HepG2 (cell line): ENCODE data around the gene POFUT2. TPM values are rescaled to one million over a fixed set of nuclear protein-coding genes. Genes with fewer than 3 reads are reported as not detected.
A peak's percentile ranks its signal among the peaks of the same experiment; 100 is the strongest.

ENCODE experiments used
- FOXA1 ChIP-seq, 2 experiments: fragments of 450-650 bp in 1 of 2; sonication (generic) in 1 of 2; formaldehyde crosslinking in 1 of 2; IDR thresholded peaks; 2 replicates each; pipeline versions ENCODE4 v1.4.0 to v1.6.1; 2016 to 2020; ENCODE audit warnings: missing genetic modification reagents in 1 of 2
- HHEX ChIP-seq: IDR thresholded peaks from 2 replicates; pipeline ENCODE4 v1.6.1; 2016; ENCODE audit warnings: control low read depth
- MAX ChIP-seq: IDR thresholded peaks from 2 replicates; pipeline ENCODE4 v1.6.1; 2012; ENCODE audit warnings: inconsistent platforms
- MTA1 ChIP-seq: sonication (generic); formaldehyde crosslinking; IDR thresholded peaks from 2 replicates; pipeline ENCODE4 v1.4.0; 2020; ENCODE audit warnings: missing genetic modification reagents, mild to moderate bottlenecking, borderline replicate concordance
- NR2C2 ChIP-seq: sonication (generic); formaldehyde crosslinking; IDR thresholded peaks from 2 replicates; pipeline ENCODE4 v1.4.0; 2020; ENCODE audit warnings: missing genetic modification reagents, mild to moderate bottlenecking, moderate library complexity, borderline replicate concordance
- NR2F2 ChIP-seq: IDR thresholded peaks from 2 replicates; pipeline ENCODE4 v1.6.1; 2012; ENCODE audit warnings: low read depth, inconsistent platforms, borderline replicate concordance
- PAWR ChIP-seq: sonication (generic); formaldehyde crosslinking; IDR thresholded peaks from 2 replicates; pipeline ENCODE4 v1.4.0; 2020; ENCODE audit warnings: missing genetic modification reagents, mild to moderate bottlenecking, borderline replicate concordance
- THAP7 ChIP-seq: sonication (generic); formaldehyde crosslinking; IDR thresholded peaks from 2 replicates; pipeline ENCODE4 v1.8.1; 2023; ENCODE audit warnings: mild to moderate bottlenecking, missing genetic modification reagents
- ZNF350 ChIP-seq: sonication (generic); formaldehyde crosslinking; IDR thresholded peaks from 2 replicates; pipeline ENCODE4 v1.4.0; 2020; ENCODE audit warnings: mild to moderate bottlenecking, low read depth, missing genetic modification reagents, borderline replicate concordance
- ZNF446 ChIP-seq: sonication (generic); formaldehyde crosslinking; IDR thresholded peaks from 2 replicates; pipeline ENCODE4 v1.5.0; 2020; ENCODE audit warnings: mild to moderate bottlenecking, missing genetic modification reagents
- ZNF607 ChIP-seq: sonication (generic); formaldehyde crosslinking; IDR thresholded peaks from 2 replicates; pipeline ENCODE4 v1.5.1; 2020; ENCODE audit warnings: missing genetic modification reagents, mild to moderate bottlenecking, borderline replicate concordance
- polyA plus RNA-seq, 8 experiments: library from polyadenylated mRNA; depleted of rRNA in 3 of 8; stranded (reverse) in 7 of 8; unstranded in 1 of 8; fragments of >200 nt; fragmentation: Illumina TruSeq in 4 of 8; extraction: Trizol in 4 of 8; gene quantifications; 2 replicates each; pipeline versions ENCODE4 v1.2.1 to v1.2.3, GENCODE V29; 2011 to 2016; ENCODE audit warnings: low read depth in 4 of 8, missing spikeins in 1 of 8, mixed read lengths in 1 of 8; ENCODE audit not compliant: insufficient read depth in 1 of 8
- total RNA-seq, 5 experiments: library from RNA; depleted of rRNA; stranded (reverse); fragments of >200 nt; fragmentation: Illumina TruSeq; extraction: Trizol; gene quantifications; 2 replicates each; pipeline ENCODE4 v1.2.3, GENCODE V29; 2016; ENCODE audit warnings: low read depth in 1 of 5
- TF ChIP-seq, protein P1 (sequence below): sonication (generic); formaldehyde crosslinking; IDR thresholded peaks from 2 replicates; pipeline ENCODE4 v1.5.0; 2020; ENCODE audit warnings: mild to moderate bottlenecking, missing genetic modification reagents, borderline replicate concordance
- TF ChIP-seq, protein P2 (sequence below): IDR thresholded peaks from 2 replicates; pipeline ENCODE4 v1.6.1; 2016; ENCODE audit warnings: missing genetic modification reagents, missing compliant biosample characterization
- TF ChIP-seq, protein P3 (sequence below), 2 experiments: fragments of 450-650 bp in 1 of 2; sonication (generic) in 1 of 2; formaldehyde crosslinking in 1 of 2; IDR thresholded peaks; 2 replicates each; pipeline versions ENCODE4 v1.6.1 to v1.8.0; 2016 to 2022; ENCODE audit warnings: antibody characterized with exemption in 1 of 2, mild to moderate bottlenecking in 1 of 2, missing genetic modification reagents in 1 of 2

Gene POFUT2
- total and polyA plus RNA-seq, 2 of the 13 experiments (the other 11 are each of a cell fraction or from before 2014, with no cell fraction given) = 22.8 to 24.0 TPM

DNA sequence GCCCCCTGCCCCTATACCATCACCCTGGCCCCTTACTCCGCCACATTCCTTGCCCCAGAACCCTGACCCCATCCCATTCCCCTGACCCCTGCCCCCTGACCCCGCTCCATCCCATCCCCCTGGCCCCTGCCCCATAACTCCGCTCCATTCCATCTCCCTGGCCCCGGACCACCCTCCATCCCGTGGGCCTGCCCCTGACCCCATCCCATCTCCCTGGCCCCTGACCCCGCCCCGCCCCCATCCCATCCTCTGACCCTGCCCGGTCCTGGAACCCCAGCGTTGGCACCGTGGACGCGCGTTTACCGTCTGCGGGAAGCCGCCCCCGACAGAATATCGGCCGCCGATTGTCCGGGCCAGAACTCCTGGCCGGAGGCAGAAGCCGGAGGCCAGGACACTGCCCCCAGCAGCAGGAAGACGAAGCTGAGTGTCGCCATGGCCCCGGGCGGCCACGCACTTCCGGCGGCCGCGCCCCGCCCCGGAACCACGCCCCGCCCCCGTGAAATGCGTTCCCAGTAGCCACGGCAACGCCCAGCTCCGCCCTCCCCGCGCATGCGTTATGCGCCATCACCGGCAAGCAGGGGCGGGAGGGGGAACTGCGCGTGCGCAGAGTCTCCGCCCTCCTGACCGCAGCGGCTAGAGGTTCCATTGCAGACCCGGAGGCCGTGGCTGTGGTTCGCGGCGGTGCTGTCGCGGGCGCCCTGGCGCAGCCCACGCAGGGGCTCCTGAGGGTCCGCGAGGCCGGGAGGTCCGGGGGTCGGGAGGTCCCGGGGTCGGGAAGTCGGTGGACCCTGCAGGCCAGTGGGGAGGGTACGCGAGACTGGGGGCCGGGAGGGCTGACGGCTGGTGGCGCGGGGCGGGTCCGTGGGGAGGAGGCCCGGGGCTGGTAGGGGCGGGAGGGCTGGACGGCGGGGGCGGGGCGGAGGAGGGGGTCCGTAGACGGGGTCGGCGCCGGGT, at the start of gene POFUT2 (continued):
- TF ChIP-seq, protein P1, sequence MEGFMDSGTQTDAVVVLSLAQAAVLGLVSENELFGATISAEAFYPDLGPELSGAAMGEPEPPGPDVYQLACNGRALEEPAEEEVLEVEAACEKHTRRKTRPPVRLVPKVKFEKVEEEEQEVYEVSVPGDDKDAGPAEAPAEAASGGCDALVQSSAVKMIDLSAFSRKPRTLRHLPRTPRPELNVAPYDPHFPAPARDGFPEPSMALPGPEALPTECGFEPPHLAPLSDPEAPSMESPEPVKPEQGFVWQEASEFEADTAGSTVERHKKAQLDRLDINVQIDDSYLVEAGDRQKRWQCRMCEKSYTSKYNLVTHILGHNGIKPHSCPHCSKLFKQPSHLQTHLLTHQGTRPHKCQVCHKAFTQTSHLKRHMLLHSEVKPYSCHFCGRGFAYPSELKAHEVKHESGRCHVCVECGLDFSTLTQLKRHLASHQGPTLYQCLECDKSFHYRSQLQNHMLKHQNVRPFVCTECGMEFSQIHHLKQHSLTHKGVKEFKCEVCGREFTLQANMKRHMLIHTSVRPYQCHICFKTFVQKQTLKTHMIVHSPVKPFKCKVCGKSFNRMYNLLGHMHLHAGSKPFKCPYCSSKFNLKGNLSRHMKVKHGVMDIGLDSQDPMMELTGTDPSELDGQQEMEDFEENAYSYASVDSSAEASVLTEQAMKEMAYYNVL (CRISPR knock-in tag) = 0 out of 2 replicates have a peak, but pooled peaks have one; percentile 40
- TF ChIP-seq ZNF446 = no peak
- peak; percentile 63; the same call in 1 of the 2 replicates for TF ChIP-seq ZNF350 (CRISPR knock-in tag)
- TF ChIP-seq, protein P2, sequence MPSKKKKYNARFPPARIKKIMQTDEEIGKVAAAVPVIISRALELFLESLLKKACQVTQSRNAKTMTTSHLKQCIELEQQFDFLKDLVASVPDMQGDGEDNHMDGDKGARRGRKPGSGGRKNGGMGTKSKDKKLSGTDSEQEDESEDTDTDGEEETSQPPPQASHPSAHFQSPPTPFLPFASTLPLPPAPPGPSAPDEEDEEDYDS (CRISPR knock-in tag) = peak; percentile 74; the same call in 1 of the 2 replicates
- TF ChIP-seq FOXA1 (IDR thresholded peaks at IDR 0.05) = no peak
- TF ChIP-seq FOXA1 (CRISPR knock-in tag; IDR thresholded peaks at IDR 0.05) = no peak
- TF ChIP-seq HHEX = no peak
- 0 out of 2 replicates have a peak, but pooled peaks have one; percentile 8 for TF ChIP-seq MTA1 (CRISPR knock-in tag)
- 0 out of 2 replicates have a peak, but pooled peaks have one; percentile 61 for TF ChIP-seq ZNF607 (CRISPR knock-in tag)
- TF ChIP-seq, protein P3, sequence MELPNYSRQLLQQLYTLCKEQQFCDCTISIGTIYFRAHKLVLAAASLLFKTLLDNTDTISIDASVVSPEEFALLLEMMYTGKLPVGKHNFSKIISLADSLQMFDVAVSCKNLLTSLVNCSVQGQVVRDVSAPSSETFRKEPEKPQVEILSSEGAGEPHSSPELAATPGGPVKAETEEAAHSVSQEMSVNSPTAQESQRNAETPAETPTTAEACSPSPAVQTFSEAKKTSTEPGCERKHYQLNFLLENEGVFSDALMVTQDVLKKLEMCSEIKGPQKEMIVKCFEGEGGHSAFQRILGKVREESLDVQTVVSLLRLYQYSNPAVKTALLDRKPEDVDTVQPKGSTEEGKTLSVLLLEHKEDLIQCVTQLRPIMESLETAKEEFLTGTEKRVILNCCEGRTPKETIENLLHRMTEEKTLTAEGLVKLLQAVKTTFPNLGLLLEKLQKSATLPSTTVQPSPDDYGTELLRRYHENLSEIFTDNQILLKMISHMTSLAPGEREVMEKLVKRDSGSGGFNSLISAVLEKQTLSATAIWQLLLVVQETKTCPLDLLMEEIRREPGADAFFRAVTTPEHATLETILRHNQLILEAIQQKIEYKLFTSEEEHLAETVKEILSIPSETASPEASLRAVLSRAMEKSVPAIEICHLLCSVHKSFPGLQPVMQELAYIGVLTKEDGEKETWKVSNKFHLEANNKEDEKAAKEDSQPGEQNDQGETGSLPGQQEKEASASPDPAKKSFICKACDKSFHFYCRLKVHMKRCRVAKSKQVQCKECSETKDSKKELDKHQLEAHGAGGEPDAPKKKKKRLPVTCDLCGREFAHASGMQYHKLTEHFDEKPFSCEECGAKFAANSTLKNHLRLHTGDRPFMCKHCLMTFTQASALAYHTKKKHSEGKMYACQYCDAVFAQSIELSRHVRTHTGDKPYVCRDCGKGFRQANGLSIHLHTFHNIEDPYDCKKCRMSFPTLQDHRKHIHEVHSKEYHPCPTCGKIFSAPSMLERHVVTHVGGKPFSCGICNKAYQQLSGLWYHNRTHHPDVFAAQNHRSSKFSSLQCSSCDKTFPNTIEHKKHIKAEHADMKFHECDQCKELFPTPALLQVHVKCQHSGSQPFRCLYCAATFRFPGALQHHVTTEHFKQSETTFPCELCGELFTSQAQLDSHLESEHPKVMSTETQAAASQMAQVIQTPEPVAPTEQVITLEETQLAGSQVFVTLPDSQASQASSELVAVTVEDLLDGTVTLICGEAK (IDR thresholded peaks at IDR 0.05) = peak; percentile 50; the same call in 1 of the 2 replicates
- TF ChIP-seq, protein P3 (CRISPR knock-in tag; IDR thresholded peaks at IDR 0.05) = no peak
- TF ChIP-seq THAP7 (CRISPR knock-in tag) = 0 out of 2 replicates have a peak, but pooled peaks have one; percentile 34
- TF ChIP-seq NR2F2 = peak; percentile 52; the same call in 1 of the 2 replicates
- TF ChIP-seq PAWR = no peak
- TF ChIP-seq MAX = peak; percentile 60
- peak; percentile 58 for TF ChIP-seq NR2C2 (CRISPR knock-in tag)
